CD14-positive monocyte (primary cell): ENCODE results near the gene C3orf20. TPM values are rescaled to one million over a fixed set of nuclear protein-coding genes. Genes with fewer than 3 reads are reported as not detected.

Source experiments
- DNase-seq, 3 donors: peaks; one replicate each; pipeline ENCODE4 v3.0.0-alpha.2; 2011 to 2022
- H2AFZ ChIP-seq: 2 replicates; pipeline ENCODE4 v1.6.0; 2012; ENCODE audit warnings: mild to moderate bottlenecking, low read depth, low read length, inconsistent platforms; ENCODE audit not compliant: insufficient read depth, poor library complexity, severe bottlenecking
- H3K27ac ChIP-seq, 2 donors: 1 replicate in 1 of 2; 2 replicates in 1 of 2; pipeline ENCODE4 v1.5.1; 2012 to 2013; ENCODE audit warnings: low read length in 2 of 2, control low read depth in 1 of 2, inconsistent platforms in 1 of 2, low read depth in 1 of 2, mild to moderate bottlenecking in 1 of 2
- H3K27me3 ChIP-seq, 2 donors: one replicate each; pipeline versions ENCODE4 v1.6.0 to v1.6.1; 2011 to 2013; ENCODE audit warnings: low read length in 2 of 2; ENCODE audit not compliant: control insufficient read depth in 2 of 2, insufficient read depth in 2 of 2
- H3K36me3 ChIP-seq, 2 donors: replicated peaks in 1 of 2; 1 replicate in 1 of 2; 2 replicates in 1 of 2; pipeline versions ENCODE4 v1.5.1 to v1.6.1; 2012 to 2013; ENCODE audit warnings: low read length in 2 of 2, control low read depth in 1 of 2, inconsistent platforms in 1 of 2, mild to moderate bottlenecking in 1 of 2; ENCODE audit not compliant: insufficient read depth in 2 of 2, control insufficient read depth in 1 of 2
- H3K4me1 ChIP-seq, 2 donors: 1 replicate in 1 of 2; 2 replicates in 1 of 2; pipeline versions ENCODE4 v1.5.1 to v1.6.1; 2012 to 2013; ENCODE audit warnings: low read length in 2 of 2, control low read depth in 1 of 2, inconsistent platforms in 1 of 2, mild to moderate bottlenecking in 1 of 2, moderate library complexity in 1 of 2; ENCODE audit not compliant: insufficient read depth in 2 of 2, control insufficient read depth in 1 of 2
- H3K4me2 ChIP-seq: replicated peaks from 2 replicates; pipeline ENCODE3; 2012; ENCODE audit warnings: low read length, moderate library complexity, mild to moderate bottlenecking; ENCODE audit not compliant: poor library complexity, severe bottlenecking; ENCODE audit errors: extremely low read depth
- H3K4me3 ChIP-seq, 3 experiments: fragments of 200-600 bp in 1 of 3; sonication (generic) in 1 of 3; replicated peaks in 1 of 3; 1 replicate in 2 of 3; 2 replicates in 1 of 3; pipeline ENCODE4 v1.5.1; 2011 to 2013; ENCODE audit warnings: low read length in 3 of 3, mild to moderate bottlenecking in 3 of 3, control low read depth in 2 of 3, low read depth in 2 of 3, inconsistent platforms in 1 of 3, moderate library complexity in 1 of 3
- H3K79me2 ChIP-seq: 2 replicates; pipeline ENCODE4 v1.6.0; 2012; ENCODE audit warnings: mild to moderate bottlenecking, control low read depth, inconsistent platforms, low read length, moderate library complexity; ENCODE audit not compliant: insufficient read depth
- H3K9ac ChIP-seq: 2 replicates; pipeline ENCODE4 v1.6.0; 2017; ENCODE audit warnings: low read length, mild to moderate bottlenecking; ENCODE audit not compliant: insufficient read depth, poor library complexity, severe bottlenecking
- H3K9me3 ChIP-seq, 2 donors: replicated peaks in 1 of 2; 1 replicate in 1 of 2; 2 replicates in 1 of 2; pipeline versions ENCODE4 v1.5.1 to v1.6.1; 2012 to 2013; ENCODE audit warnings: low read length in 2 of 2, control low read depth in 1 of 2; ENCODE audit not compliant: control insufficient read depth in 1 of 2, insufficient read depth in 1 of 2
- H4K20me1 ChIP-seq: 2 replicates; pipeline ENCODE4 v1.6.0; 2012; ENCODE audit warnings: mild to moderate bottlenecking, low read length, control low read depth, moderate library complexity; ENCODE audit not compliant: insufficient read depth
- H3K27ac Mint-ChIP-seq, 7 donors: one replicate each; pipeline ENCODE4 v1.8.0; 2020; ENCODE audit warnings: mild to moderate bottlenecking in 7 of 7, mixed read lengths in 7 of 7, moderate library complexity in 6 of 7, inconsistent platforms in 2 of 7
- H3K27me3 Mint-ChIP-seq, 3 donors: one replicate each; pipeline ENCODE4 v1.8.0; 2021 to 2022; ENCODE audit warnings: low read depth in 3 of 3, mild to moderate bottlenecking in 3 of 3, mixed read lengths in 3 of 3, moderate library complexity in 3 of 3, inconsistent platforms in 1 of 3
- H3K36me3 Mint-ChIP-seq, 2 donors: one replicate each; pipeline ENCODE4 v1.8.0; 2020; ENCODE audit warnings: mixed read lengths in 2 of 2, inconsistent platforms in 1 of 2, mild to moderate bottlenecking in 1 of 2
- H3K4me1 Mint-ChIP-seq: one replicate; pipeline ENCODE4 v1.8.0; 2020; ENCODE audit warnings: mild to moderate bottlenecking, mixed read lengths
- H3K4me3 Mint-ChIP-seq, 2 donors: one replicate each; pipeline ENCODE4 v1.8.0; 2020; ENCODE audit warnings: mild to moderate bottlenecking in 2 of 2, mixed read lengths in 2 of 2, moderate library complexity in 1 of 2
- H3K9me3 Mint-ChIP-seq, 7 donors: one replicate each; pipeline ENCODE4 v1.8.0; 2020 to 2022; ENCODE audit warnings: mixed read lengths in 7 of 7, mild to moderate bottlenecking in 6 of 7, moderate library complexity in 6 of 7, inconsistent platforms in 2 of 7
- WGBS: methylation state at CpG from one replicate; pipeline ENCODE4 v1.1.5; 2013; ENCODE audit warnings: missing lambda C conversion rate; ENCODE audit not compliant: insufficient coverage; 5-methylcytosine and 5-hydroxymethylcytosine counted together
- intact Hi-C, 2 donors: fragments of 100-400 bp; cut with micrococcal nuclease; formaldehyde crosslinking; loops; one replicate each; pipeline versions ENCODE4 v1.15.0 to v1.15.1; 2023
- polyA plus RNA-seq, 3 donors: library from polyadenylated mRNA; depleted of rRNA in 1 of 3; unstranded in 2 of 3; stranded (reverse) in 1 of 3; fragments of 300-500 nt in 2 of 3; fragments of >200 nt in 1 of 3; fragmentation: Illumina TruSeq in 2 of 3; gene quantifications; 1 replicate in 2 of 3; 2 replicates in 1 of 3; pipeline ENCODE4 v1.2.3, GENCODE V29; 2012 to 2021
- TF ChIP-seq, protein P1 (sequence below): fragments of 200-600 bp; IDR thresholded peaks from one replicate; pipeline ENCODE4 v1.8.0; 2022; ENCODE audit warnings: antibody characterized with exemption, mild to moderate bottlenecking

The C3orf20 gene
- polyA plus RNA-seq, 3 donors, result 0.11 TPM; not detected in 2

DNA sequence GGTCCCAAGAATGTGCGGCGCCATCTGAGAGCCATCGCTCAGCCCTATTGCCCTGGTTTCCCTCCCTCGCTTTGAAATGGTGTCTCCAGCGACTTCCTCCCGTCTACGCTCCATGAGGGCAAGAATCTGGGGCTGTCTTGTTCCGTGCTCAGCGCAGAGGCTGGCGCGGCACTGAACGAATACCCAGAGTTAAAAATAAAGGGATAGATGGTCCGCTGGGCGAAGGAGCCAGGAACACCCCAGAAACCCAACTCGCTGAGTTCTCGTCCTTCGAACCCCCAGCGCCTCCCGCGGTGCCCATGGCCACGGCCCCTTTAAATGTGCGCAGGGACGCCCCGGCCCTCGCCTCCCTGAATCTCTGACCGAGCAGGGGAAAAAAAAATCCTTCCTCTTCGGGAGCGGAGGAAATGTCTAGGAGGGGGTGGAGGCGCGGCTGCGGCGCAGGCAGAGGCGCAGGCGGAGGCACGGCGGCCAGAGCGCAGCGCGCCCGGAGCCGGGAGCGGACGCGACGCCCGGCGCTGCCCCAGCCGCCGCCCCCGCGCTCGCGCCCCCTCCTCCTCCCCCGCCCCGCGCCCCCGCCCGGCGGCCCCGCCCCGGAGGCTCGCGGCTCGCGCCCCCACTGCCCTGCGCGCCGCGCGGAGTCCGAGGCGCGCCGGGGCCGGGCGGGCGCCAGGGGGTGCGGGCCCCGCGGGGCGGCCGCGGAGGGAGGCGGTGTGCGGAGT is 135.3 kb downstream of the C3orf20 start:
- H3K9ac ChIP-seq, result no peak overlapping the region
- TF ChIP-seq, protein P1, sequence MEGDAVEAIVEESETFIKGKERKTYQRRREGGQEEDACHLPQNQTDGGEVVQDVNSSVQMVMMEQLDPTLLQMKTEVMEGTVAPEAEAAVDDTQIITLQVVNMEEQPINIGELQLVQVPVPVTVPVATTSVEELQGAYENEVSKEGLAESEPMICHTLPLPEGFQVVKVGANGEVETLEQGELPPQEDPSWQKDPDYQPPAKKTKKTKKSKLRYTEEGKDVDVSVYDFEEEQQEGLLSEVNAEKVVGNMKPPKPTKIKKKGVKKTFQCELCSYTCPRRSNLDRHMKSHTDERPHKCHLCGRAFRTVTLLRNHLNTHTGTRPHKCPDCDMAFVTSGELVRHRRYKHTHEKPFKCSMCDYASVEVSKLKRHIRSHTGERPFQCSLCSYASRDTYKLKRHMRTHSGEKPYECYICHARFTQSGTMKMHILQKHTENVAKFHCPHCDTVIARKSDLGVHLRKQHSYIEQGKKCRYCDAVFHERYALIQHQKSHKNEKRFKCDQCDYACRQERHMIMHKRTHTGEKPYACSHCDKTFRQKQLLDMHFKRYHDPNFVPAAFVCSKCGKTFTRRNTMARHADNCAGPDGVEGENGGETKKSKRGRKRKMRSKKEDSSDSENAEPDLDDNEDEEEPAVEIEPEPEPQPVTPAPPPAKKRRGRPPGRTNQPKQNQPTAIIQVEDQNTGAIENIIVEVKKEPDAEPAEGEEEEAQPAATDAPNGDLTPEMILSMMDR, result no peak
- Mint-ChIP-seq H3K4me1 (peaks cover 25% of the 10 kb centered on the region), H3K27ac (no peak overlapping the region), H3K36me3 (no peaks in the 10 kb centered on the region), H3K9me3 (peaks cover 0 to 8% (median 4%) of the 10 kb centered on the region in 7 donors), H3K27me3 (peaks cover 55 to 77% (median 70%) of the 10 kb centered on the region in 3 donors), H3K4me3 (peak overlapping the region in 1 of 2 donors; percentile 58)
- H4K20me1 ChIP-seq, result no peaks in the 10 kb centered on the region
- no peaks in the 10 kb centered on the region for H3K36me3 ChIP-seq
- no peaks in the 10 kb centered on the region for H3K79me2 ChIP-seq
- no peak overlapping the region for H2AFZ ChIP-seq
- H3K4me3 ChIP-seq, result no peak overlapping the region
- H3K9me3 ChIP-seq, result peaks cover 0 to 12% of the 10 kb centered on the region in 2 donors
- DNase-seq, result no peak
- H3K27ac ChIP-seq, result no peak overlapping the region
- H3K4me2 ChIP-seq, result no peak overlapping the region
- intact Hi-C loops, result no loop called here
- WGBS, result 13% methylated on average over 47 of the region's 85 CpGs
- H3K4me1 ChIP-seq, result peaks cover 13 to 24% of the 10 kb centered on the region in 2 donors
- peaks cover 49 to 63% of the 10 kb centered on the region in 2 donors for H3K27me3 ChIP-seq

DNA sequence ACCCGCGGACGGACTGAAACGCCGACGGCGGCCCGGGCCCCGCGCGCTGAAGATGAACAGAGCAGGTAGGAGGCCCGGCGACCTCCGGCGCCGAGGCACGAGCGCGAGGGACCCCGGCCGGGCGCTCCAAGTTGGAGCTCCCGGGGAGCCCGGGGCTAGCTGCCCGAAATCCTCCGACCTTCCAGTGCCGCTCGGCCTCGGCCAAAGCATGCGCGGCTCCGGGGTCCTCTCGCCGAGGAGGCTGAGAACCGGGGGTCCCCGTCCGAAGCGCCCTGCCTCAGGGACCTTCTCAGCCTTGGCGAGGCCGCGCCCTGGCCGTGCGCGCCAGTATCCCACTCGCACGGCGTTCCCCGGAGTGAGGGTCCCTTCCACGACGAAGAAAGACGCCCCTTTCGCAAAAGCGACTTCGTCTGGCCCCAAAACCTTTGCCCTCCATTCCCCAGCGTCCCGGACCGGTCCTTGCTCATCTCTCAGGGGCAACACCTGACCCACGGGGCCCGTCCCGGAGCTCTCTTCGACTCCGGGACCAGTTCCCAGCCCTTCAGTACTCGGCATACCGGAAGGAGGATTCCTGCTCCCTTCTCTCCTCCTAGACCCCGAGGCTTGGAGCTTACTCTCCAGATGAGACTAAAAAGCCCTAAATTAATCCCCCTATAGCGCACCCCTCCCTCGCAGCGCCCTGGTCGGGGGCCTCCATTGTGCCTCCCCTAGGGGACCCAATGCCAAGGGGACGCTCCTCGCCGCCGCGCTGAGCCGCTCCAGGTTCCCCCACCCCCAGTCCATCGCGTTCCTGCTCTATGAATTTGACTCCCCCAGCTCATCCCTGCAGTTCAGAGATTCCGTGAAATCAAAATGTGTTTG is 136.1 kb downstream of the C3orf20 start:
- no peak overlapping the region for H3K9ac ChIP-seq
- no peak overlapping the region for H2AFZ ChIP-seq
- intact Hi-C loops, result no loop called here
- Mint-ChIP-seq H3K4me3 (peak overlapping the region in 1 of 2 donors; percentile 83), H3K27me3 (peaks cover 55 to 78% (median 70%) of the 10 kb centered on the region in 3 donors), H3K36me3 (no peaks in the 10 kb centered on the region), H3K4me1 (peaks cover 19% of the 10 kb centered on the region), H3K9me3 (peaks cover 0 to 8% (median 4%) of the 10 kb centered on the region in 7 donors), H3K27ac (no peak overlapping the region)
- no peaks in the 10 kb centered on the region for H4K20me1 ChIP-seq
- peaks cover 0 to 12% of the 10 kb centered on the region in 2 donors for H3K9me3 ChIP-seq
- peak overlapping the region; percentile 7 for H3K4me2 ChIP-seq
- peaks cover 49 to 63% of the 10 kb centered on the region in 2 donors for H3K27me3 ChIP-seq
- H3K36me3 ChIP-seq, result no peaks in the 10 kb centered on the region
- no peak for DNase-seq
- WGBS, result under 1% methylated on average over 75 of the region's 78 CpGs
- H3K4me3 ChIP-seq, result no peak overlapping the region
- H3K79me2 ChIP-seq, result no peaks in the 10 kb centered on the region
- no peak overlapping the region for H3K27ac ChIP-seq
- TF ChIP-seq, protein P1, result no peak
- H3K4me1 ChIP-seq, result peaks cover 12 to 16% of the 10 kb centered on the region in 2 donors
